Muscle of leg (tissue), 16 donors: ENCODE results near the gene KCNJ5. TPM values are rescaled to one million over a fixed set of nuclear protein-coding genes. Genes with fewer than 3 reads are reported as not detected.

ENCODE experiments used
- DNase-seq: peaks from one replicate; pipeline ENCODE4 v3.0.0; 2013
- H3K27ac ChIP-seq: one replicate; pipeline ENCODE4 v1.5.1; 2013; ENCODE audit warnings: mild to moderate bottlenecking, low read length, control low read depth
- H3K27me3 ChIP-seq: one replicate; pipeline ENCODE4 v1.6.1; 2013; ENCODE audit warnings: low read length; ENCODE audit not compliant: control insufficient read depth, insufficient read depth
- H3K36me3 ChIP-seq: one replicate; pipeline ENCODE4 v1.6.1; 2013; ENCODE audit warnings: low read length; ENCODE audit not compliant: control insufficient read depth, insufficient read depth
- H3K4me1 ChIP-seq: one replicate; pipeline ENCODE4 v1.6.1; 2013; ENCODE audit warnings: low read length; ENCODE audit not compliant: control insufficient read depth, insufficient read depth
- H3K4me3 ChIP-seq: one replicate; pipeline ENCODE4 v1.5.1; 2013; ENCODE audit warnings: low read length, control low read depth
- H3K9me3 ChIP-seq: replicated peaks from 2 replicates; pipeline ENCODE4 v1.6.1; 2013; ENCODE audit warnings: low read depth, low read length; ENCODE audit not compliant: control insufficient read depth
- WGBS: methylation state at CpG from one replicate; pipeline ENCODE4 v1.1.5; 2013; ENCODE audit warnings: missing lambda C conversion rate; ENCODE audit not compliant: insufficient coverage; 5-methylcytosine and 5-hydroxymethylcytosine counted together
- long read RNA-seq, 11 donors: transcript quantifications; one replicate each; lab custom pipeline, GENCODE V29; 2026
- polyA plus RNA-seq, 8 donors: library from polyadenylated mRNA; unstranded; fragments of 120-200 nt; gene quantifications; one replicate each; pipeline versions ENCODE4 v1.2.1 to v1.2.3, GENCODE V29; 2013; ENCODE audit warnings: inconsistent platforms in 1 of 8, low replicate concordance in 1 of 8; ENCODE audit not compliant: insufficient read length in 8 of 8, insufficient read depth in 1 of 8
- total RNA-seq: library from RNA; stranded (reverse); fragments of 120-200 nt; gene quantifications from one replicate; pipeline ENCODE4 v1.2.4, GENCODE V29; 2013

The KCNJ5 gene
- total RNA-seq = 1.1 TPM
- polyA plus RNA-seq = 1 to 10 TPM in 1 of 8 donors, under 1 TPM in 7; 0.35 to 1.5 (median 0.55) TPM
- long read RNA-seq, donor 1 = 0 reads
- long read RNA-seq, donor 2, full-length matches to known transcripts = 1 of 1 reads
- long read RNA-seq, donor 2, partial matches to known transcripts = 0 of 1 reads
- long read RNA-seq, donor 2, other reads (novel, unspliced or antisense) = 0 of 1 reads
- long read RNA-seq, donor 3, partial matches to known transcripts = 0 of 1 reads
- long read RNA-seq, donor 3, other reads (novel, unspliced or antisense) = 0 of 1 reads
- long read RNA-seq, donor 4 = 0 reads
- long read RNA-seq, donor 5 = 0 reads
- long read RNA-seq, donor 6, full-length matches to known transcripts = 1 of 1 reads
- long read RNA-seq, donor 6, partial matches to known transcripts = 0 of 1 reads
- long read RNA-seq, donor 6, other reads (novel, unspliced or antisense) = 0 of 1 reads
- long read RNA-seq, donor 7 = 0 reads
- long read RNA-seq, donor 8 = 0 reads
- long read RNA-seq, donor 9 = 0 reads
- long read RNA-seq, donor 10 = 0 reads
- long read RNA-seq, donor 11 = 0 reads

DNA sequence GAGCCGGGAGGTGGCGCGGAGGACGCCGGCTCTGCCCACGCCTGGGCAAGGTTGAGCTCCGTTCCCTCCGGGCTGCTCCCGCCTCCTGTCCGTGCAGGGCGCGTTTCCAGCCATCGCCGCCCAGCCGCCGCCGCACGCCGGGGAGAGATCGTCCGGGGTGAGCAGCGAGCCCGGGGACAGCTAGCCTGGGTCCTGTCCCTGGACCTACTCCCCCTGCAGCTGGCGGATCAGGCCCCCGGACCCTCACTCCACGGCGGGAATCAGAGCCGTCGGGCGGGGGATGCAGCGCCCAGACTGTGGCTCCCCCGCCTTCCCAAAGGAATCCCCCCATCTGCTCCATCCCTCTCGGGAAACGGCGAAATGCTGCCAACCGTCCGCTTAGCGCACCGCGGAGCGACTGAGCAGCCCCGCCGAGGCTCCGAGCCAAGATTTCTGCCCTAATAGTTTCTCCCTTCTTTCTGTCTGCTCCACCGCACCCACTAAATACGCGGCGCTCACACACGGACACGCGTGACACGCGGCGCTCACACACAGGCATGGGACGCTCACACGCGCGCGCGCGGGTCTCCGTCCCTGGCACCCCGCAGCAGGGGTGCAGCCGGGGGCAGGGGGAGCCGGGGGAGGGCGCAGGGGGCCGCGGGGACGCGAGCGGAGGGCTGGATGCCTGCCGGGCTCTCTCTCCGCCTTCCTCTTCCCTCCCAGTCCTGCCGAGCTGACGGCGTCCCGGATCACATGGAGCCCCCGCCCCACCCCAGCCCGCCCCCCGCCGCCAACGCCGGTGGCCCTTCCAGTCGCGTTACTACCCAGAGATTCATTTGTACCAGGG is at the start of gene KCNJ5:
Gene KCNJ5 (plus strand): TSS at position 814 of the 826 bp plus-strand sequence. CDS start 19,918 bp downstream, outside the sequence.
- Histone ChIP-seq H3K4me3 (peak within 1 kb of the TSS; percentile 57), H3K27ac (no peak within 1 kb of the TSS), H3K9me3 (no peaks in the 10 kb centered on the region), H3K27me3 (peaks cover 52% of the 10 kb centered on the region), H3K36me3 (no peaks in the 10 kb centered on the region), H3K4me1 (peaks cover 12% of the 10 kb centered on the region)
- peak; percentile 61 for DNase-seq
- WGBS = under 1% methylated on average over 68 of the region's 85 CpGs

DNA sequence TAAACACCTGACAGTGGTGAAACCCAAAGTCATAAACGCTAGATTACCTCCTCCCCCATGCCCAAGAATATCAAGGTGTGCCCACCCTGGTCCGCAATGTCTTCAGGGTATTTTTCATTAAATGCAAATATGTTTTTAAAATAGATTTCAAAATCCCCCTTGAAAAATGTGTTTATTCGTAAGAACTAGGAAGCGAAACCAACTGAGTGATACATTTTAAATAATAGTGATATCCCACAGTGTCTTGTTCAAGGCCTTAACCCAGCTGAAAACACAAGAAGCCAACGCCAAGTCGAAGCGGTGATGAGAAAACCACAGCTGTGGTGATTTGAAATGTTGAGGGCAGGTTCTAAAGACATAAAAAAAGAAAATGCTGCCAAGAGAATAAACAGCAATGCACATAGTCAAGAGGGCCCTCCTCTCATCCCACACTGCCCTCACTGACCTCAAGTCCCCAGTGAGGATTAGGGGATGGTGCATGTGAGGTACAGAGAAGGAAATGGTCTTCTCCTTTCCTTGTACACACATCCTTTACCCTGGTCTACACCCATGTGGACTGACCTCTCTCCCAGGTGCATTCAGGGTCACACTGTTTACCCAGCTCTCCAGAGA is 49.6 kb upstream of the KCNJ5 start:
- DNase-seq = peak; percentile 39
- no peaks in the 10 kb centered on the region for H3K27me3 ChIP-seq
- H3K9me3 ChIP-seq = no peaks in the 10 kb centered on the region
- WGBS = no CpG with 5 or more reads among the region's 7 CpGs
- peaks cover 4% of the 10 kb centered on the region for H3K4me1 ChIP-seq
- H3K36me3 ChIP-seq = no peaks in the 10 kb centered on the region
- H3K27ac ChIP-seq = no peak overlapping the region
- H3K4me3 ChIP-seq = no peak overlapping the region

DNA sequence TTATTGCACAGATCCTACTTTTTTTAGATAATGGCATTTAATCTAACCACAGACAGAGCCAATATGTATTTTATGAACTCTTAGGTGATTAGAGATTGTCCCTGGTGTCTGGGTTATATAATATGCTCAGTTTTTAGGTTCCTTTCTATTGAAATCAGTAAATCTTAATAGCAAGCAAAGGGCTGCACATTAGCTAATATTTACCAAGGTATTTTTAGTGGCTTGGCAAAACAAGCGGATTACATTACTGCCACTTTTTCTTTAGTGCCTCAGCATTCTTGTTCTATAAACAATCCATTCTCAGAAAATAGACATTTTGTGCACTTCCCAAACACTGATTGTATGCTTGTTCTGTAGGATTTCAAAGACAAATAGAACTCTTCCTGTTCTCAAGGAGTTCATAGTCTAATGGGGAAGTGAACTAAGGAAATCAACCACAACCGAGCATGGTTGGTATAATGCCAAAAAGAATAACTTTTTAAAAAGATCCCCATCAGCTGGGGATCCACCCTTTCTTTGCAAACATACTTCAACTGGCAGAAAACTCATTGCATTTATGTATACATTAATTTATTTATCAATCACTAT is 47.9 kb upstream of the KCNJ5 start:
- H3K27ac ChIP-seq = no peak overlapping the region
- no peaks in the 10 kb centered on the region for H3K27me3 ChIP-seq
- no peaks in the 10 kb centered on the region for H3K9me3 ChIP-seq
- no peaks in the 10 kb centered on the region for H3K4me1 ChIP-seq
- no peaks in the 10 kb centered on the region for H3K36me3 ChIP-seq
- no CpG with 5 or more reads among the region's 2 CpGs for WGBS
- no peak overlapping the region for H3K4me3 ChIP-seq
- DNase-seq = no peak

DNA sequence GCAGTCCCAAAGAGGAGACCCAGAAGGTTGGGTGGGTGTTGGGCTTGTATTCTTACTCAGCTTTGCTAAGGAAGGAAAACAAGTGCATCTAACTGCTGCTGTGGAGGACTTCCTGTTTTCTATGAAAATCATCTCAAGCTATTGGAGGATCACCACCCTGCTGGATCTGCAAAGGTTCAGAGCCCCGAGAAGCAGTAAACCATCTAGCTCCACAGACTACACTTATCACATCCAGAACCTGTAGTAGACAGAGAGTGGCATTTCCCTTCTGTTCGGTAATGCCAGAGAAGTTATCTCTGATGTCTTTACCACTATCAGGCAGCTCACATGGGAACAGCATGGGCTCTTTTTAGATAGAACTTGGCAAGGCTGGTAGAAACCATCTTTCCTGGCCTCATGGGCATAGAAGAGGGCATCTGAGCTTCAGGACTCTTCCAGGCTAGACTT is 45.8 kb upstream of the KCNJ5 start:
- no peaks in the 10 kb centered on the region for H3K36me3 ChIP-seq
- no peaks in the 10 kb centered on the region for H3K9me3 ChIP-seq
- no peak overlapping the region for H3K4me3 ChIP-seq
- H3K27ac ChIP-seq = no peak overlapping the region
- no peaks in the 10 kb centered on the region for H3K27me3 ChIP-seq
- H3K4me1 ChIP-seq = no peaks in the 10 kb centered on the region
- WGBS = no CpG with 5 or more reads among the region's 2 CpGs
- DNase-seq = no peak

DNA sequence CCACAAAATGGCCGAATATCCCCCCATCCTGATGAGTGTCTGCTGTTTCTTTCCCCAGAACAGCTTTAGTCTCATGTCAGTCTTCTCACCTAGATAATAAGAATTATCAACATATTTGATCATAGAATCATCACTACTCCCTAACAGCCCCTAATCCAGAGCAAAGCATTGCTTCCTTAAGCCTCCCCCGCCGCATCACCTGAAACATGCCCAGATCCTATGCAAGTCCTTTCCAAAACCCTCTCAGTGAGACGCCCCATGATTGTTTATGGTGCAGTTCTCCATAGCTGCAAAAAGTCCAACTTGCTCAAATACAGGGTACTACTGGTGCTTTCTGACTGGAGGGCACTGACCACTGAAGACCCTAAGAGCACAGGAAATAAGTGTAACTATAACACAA is 44.2 kb upstream of the KCNJ5 start:
- Histone ChIP-seq H3K4me1 (no peaks in the 10 kb centered on the region), H3K9me3 (no peaks in the 10 kb centered on the region), H3K4me3 (no peak overlapping the region), H3K27me3 (no peaks in the 10 kb centered on the region), H3K27ac (no peak overlapping the region), H3K36me3 (no peaks in the 10 kb centered on the region)
- WGBS = 96% methylated on average over 3 of the region's 4 CpGs
- no peak for DNase-seq

DNA sequence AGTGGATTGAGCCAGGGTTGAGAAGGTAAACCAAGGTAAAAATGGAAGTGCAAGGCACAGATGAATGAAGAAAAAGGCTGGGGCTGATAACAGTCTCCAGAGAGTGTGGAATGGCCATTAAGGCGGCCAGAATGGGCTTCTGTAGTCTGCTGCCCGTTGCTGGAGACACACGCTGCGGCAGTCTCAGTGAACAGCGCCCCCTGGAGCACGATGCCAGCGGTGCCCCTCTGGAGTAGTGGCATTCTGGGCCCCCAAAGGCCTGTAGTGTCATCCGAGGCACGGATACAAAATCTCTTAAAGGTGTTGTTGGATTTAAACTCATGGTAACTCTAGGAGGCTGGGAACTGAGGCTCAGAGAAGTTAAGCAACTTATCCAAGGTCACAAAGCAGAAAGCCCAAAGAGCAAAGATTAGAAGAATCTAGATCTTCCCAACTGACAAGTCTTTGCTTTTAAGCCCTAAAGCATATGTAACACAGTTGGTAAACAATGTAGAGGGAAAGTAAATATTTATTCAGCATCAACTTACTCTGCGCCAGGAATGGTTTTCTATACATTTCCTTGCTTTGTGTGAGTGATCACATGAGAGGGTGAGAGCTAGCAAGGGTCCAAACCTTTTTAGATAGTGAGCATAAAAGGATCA is 42.2 kb upstream of the KCNJ5 start:
- Histone ChIP-seq H3K36me3 (no peaks in the 10 kb centered on the region), H3K4me1 (no peaks in the 10 kb centered on the region), H3K27me3 (no peaks in the 10 kb centered on the region), H3K4me3 (no peak overlapping the region), H3K27ac (no peak overlapping the region), H3K9me3 (no peaks in the 10 kb centered on the region)
- DNase-seq = no peak
- WGBS = 8% methylated on average over 4 of the region's 10 CpGs

DNA sequence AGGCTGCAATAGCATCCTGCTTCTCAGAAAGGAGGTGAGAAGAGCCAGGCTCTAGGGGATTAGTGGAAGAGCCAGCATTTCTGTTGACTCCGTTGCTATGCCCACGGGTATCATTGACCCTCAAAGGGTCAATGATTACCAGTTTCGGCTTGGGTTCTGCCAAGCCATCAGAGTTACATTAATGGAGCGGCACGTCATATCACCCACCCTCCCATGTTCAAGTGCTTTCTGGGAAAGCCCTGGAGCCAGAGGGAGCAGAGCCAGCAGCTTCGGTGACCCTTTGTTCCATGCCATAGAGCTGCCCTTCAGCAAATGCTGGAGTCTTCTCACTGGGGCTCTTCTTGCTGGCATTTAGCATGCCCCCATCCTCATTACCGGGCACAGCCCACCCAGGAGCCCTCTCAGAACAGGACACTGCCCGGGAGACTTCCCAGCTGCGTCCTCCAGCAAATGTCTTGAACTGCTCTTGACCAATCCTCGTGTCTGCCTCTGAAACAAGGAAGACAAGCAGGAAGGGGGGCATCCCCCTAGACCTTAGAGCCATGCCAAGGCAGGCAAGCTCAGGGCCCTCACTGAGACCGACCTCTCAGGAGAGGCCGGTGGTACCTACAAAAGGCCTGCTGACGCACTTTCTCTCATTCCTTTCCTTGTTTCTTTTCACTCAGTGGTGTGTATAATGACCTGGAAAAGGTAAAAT is 38.7 kb upstream of the KCNJ5 start:
- no peaks in the 10 kb centered on the region for H3K36me3 ChIP-seq
- H3K4me3 ChIP-seq = no peak overlapping the region
- DNase-seq = no peak
- no peak overlapping the region for H3K27ac ChIP-seq
- H3K4me1 ChIP-seq = no peaks in the 10 kb centered on the region
- H3K9me3 ChIP-seq = no peaks in the 10 kb centered on the region
- H3K27me3 ChIP-seq = no peaks in the 10 kb centered on the region
- 84% methylated on average over 9 of the region's 13 CpGs for WGBS

DNA sequence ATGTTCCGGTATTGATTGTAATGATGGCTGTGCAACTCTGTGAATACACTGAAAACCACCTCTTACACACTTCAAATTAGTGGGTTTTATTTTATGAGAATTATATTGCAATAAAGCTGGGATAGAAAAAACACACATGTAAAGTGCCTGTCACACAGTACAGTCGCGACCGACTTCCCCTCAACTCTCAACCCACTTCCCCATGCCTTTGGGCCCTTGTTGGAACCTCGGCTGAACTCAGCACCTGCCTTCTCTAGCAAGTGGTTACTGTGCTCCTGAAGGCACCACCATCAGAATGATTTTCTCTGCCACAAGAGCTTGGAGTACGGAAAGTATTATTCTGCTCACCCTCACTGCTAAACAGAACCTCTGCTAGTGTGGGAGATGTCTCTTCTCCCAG is 37.6 kb upstream of the KCNJ5 start:
- no peaks in the 10 kb centered on the region for H3K4me1 ChIP-seq
- no peaks in the 10 kb centered on the region for H3K9me3 ChIP-seq
- H3K36me3 ChIP-seq = no peaks in the 10 kb centered on the region
- no peak overlapping the region for H3K4me3 ChIP-seq
- no peak for DNase-seq
- WGBS = 86% methylated on average over 1 of the region's 6 CpGs
- H3K27me3 ChIP-seq = no peaks in the 10 kb centered on the region
- no peak overlapping the region for H3K27ac ChIP-seq

DNA sequence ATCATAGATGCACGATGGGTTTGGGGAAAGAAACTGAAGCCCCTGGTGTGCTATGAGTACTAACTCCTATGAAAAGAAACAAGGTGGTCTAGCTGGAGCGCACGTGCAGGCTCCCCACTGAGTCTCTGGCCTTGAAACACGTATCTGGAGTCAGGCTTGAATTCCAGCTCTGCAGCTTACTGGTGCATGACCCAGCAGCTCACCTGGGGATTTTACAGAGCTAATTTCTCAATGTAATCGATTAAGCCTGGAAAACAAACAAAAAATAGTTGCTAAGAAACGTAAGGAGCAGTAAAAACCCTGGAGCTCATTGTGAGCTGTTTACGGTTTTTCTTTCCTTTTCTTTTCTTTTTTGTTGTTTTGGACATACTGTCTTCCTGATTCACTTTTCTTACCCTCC is 36.3 kb upstream of the KCNJ5 start:
- Histone ChIP-seq H3K4me1 (no peaks in the 10 kb centered on the region), H3K36me3 (no peaks in the 10 kb centered on the region), H3K27ac (no peak overlapping the region), H3K4me3 (no peak overlapping the region), H3K9me3 (no peaks in the 10 kb centered on the region), H3K27me3 (no peaks in the 10 kb centered on the region)
- DNase-seq = no peak
- WGBS = 53% methylated on average over 4 of the region's 7 CpGs
